Peyer's patch (tissue), 4 donors: ENCODE measurements around the gene NUCKS1. TPM values are rescaled to one million over a fixed set of nuclear protein-coding genes. Genes with fewer than 3 reads are reported as not detected.

Experiments used
- DNase-seq, 3 donors: peaks; one replicate each; pipeline ENCODE4 v3.0.0-alpha.2; 2017 to 2019
- H3K27ac ChIP-seq, 4 donors: fragments of 200-600 bp; sonication (generic); one replicate each; pipeline ENCODE4 v1.5.1; 2016 to 2019
- H3K27me3 ChIP-seq, 2 donors: fragments of 200-600 bp; sonication (generic); one replicate each; pipeline ENCODE4 v1.5.1; 2019
- H3K36me3 ChIP-seq, 3 donors: fragments of 200-600 bp; sonication (generic); one replicate each; pipeline ENCODE4 v1.5.1; 2016 to 2019
- H3K4me1 ChIP-seq, 4 donors: fragments of 200-600 bp; sonication (generic); one replicate each; pipeline ENCODE4 v1.5.1; 2016 to 2019
- H3K4me3 ChIP-seq, 4 donors: fragments of 200-600 bp; sonication (generic); 1 replicate in 3 of 4; 2 replicates in 1 of 4; pipeline ENCODE4 v1.5.1; 2016 to 2019; ENCODE audit warnings: mild to moderate bottlenecking in 1 of 4
- H3K9me3 ChIP-seq, 4 donors: fragments of 200-600 bp; sonication (generic); one replicate each; pipeline ENCODE4 v1.5.1; 2016 to 2019; ENCODE audit warnings: mild to moderate bottlenecking in 1 of 4
- CTCF ChIP-seq, 6 experiments: fragments of 450-650 bp in 4 of 6; fragments of 200-600 bp in 2 of 6; sonication (generic) in 1 of 6; IDR thresholded peaks; one replicate each; pipeline ENCODE4 v1.5.1; 2017 to 2019; ENCODE audit warnings: antibody characterized with exemption in 6 of 6, mild to moderate bottlenecking in 3 of 6, moderate library complexity in 1 of 6
- POLR2A ChIP-seq, 2 donors: fragments of 450-650 bp; IDR thresholded peaks; one replicate each; pipeline ENCODE4 v1.5.1; 2017; ENCODE audit warnings: antibody characterized with exemption in 2 of 2, mild to moderate bottlenecking in 2 of 2, moderate library complexity in 2 of 2
- total RNA-seq, 4 donors: library from RNA; depleted of rRNA; stranded (reverse); fragments of >200 nt; gene quantifications; one replicate each; pipeline ENCODE4 v1.1.0, GENCODE V29; 2016

NUCKS1 gene
- total RNA-seq, 4 donors from 2014 or later, result 21.1 to 64.5 (median 41.5) TPM

GRCh38 chr1:205792961-205793673 lies 43.1 kb upstream of the NUCKS1 start:
- no peaks in the 10 kb centered on the region for H3K9me3 ChIP-seq
- no peak overlapping the region for H3K27ac ChIP-seq
- no peaks in the 10 kb centered on the region for H3K27me3 ChIP-seq
- peaks cover 0 to 14% (median 0%) of the 10 kb centered on the region in 3 donors for H3K36me3 ChIP-seq
- no peak overlapping the region for H3K4me3 ChIP-seq
- TF ChIP-seq POLR2A (IDR thresholded peaks at IDR 0.05), result no peak
- no peaks in the 10 kb centered on the region for H3K4me1 ChIP-seq
- DNase-seq, result no peak

- peaks cover 0 to 10% (median 0%) of the 10 kb centered on the region in 3 donors for H3K36me3 ChIP-seq
- H3K27ac ChIP-seq, result no peak overlapping the region
- TF ChIP-seq CTCF (IDR thresholded peaks at IDR 0.05), result no peak
- no peak for TF ChIP-seq POLR2A (IDR thresholded peaks at IDR 0.05)
- no peaks in the 10 kb centered on the region for H3K27me3 ChIP-seq
- H3K4me3 ChIP-seq, result no peak overlapping the region
- no peaks in the 10 kb centered on the region for H3K4me1 ChIP-seq
- no peaks in the 10 kb centered on the region for H3K9me3 ChIP-seq
- no peak for DNase-seq
These were observed 42.5 kb upstream of the NUCKS1 start for GRCh38 chr1:205792481-205792881.

- peak; percentile 63 to 86 (median 63) for DNase-seq
- TF ChIP-seq POLR2A (IDR thresholded peaks at IDR 0.05) (no peak), CTCF (IDR thresholded peaks at IDR 0.05) (peak; percentile 37 to 80 (median 68))
- Histone ChIP-seq H3K9me3 (no peaks in the 10 kb centered on the region), H3K36me3 (peaks cover 0 to 4% (median 0%) of the 10 kb centered on the region in 3 donors), H3K27me3 (no peaks in the 10 kb centered on the region), H3K4me1 (no peaks in the 10 kb centered on the region), H3K4me3 (no peak overlapping the region), H3K27ac (no peak overlapping the region)
These were observed 41.7 kb upstream of the NUCKS1 start for GRCh38 chr1:205791568-205792180.

GRCh38 chr1:205787287-205787916 lies 37.4 kb upstream of the NUCKS1 start:
- no peaks in the 10 kb centered on the region for H3K27me3 ChIP-seq
- no peaks in the 10 kb centered on the region for H3K4me1 ChIP-seq
- H3K4me3 ChIP-seq, result no peak overlapping the region
- no peaks in the 10 kb centered on the region for H3K36me3 ChIP-seq
- H3K27ac ChIP-seq, result no peak overlapping the region
- no peaks in the 10 kb centered on the region for H3K9me3 ChIP-seq
- no peak for DNase-seq
- TF ChIP-seq CTCF (IDR thresholded peaks at IDR 0.05) (no peak), POLR2A (IDR thresholded peaks at IDR 0.05) (no peak)

GRCh38 chr1:205786601-205787000 lies 36.6 kb upstream of the NUCKS1 start:
- TF ChIP-seq POLR2A (IDR thresholded peaks at IDR 0.05) (no peak), CTCF (IDR thresholded peaks at IDR 0.05) (no peak)
- Histone ChIP-seq H3K9me3 (no peaks in the 10 kb centered on the region), H3K36me3 (no peaks in the 10 kb centered on the region), H3K4me1 (no peaks in the 10 kb centered on the region), H3K27ac (no peak overlapping the region), H3K27me3 (no peaks in the 10 kb centered on the region), H3K4me3 (no peak overlapping the region)
- no peak for DNase-seq

GRCh38 chr1:205785446-205785845 lies 35.5 kb upstream of the NUCKS1 start:
- Histone ChIP-seq H3K4me3 (no peak overlapping the region), H3K27ac (no peak overlapping the region), H3K36me3 (no peaks in the 10 kb centered on the region), H3K4me1 (no peaks in the 10 kb centered on the region), H3K9me3 (no peaks in the 10 kb centered on the region), H3K27me3 (no peaks in the 10 kb centered on the region)
- DNase-seq, result no peak
- no peak for TF ChIP-seq POLR2A (IDR thresholded peaks at IDR 0.05)
- TF ChIP-seq CTCF (IDR thresholded peaks at IDR 0.05), result no peak
